Astrocyte (in vitro differentiated cells and primary cell): ENCODE measurements around the gene EMID1. TPM values are rescaled to one million over a fixed set of nuclear protein-coding genes. Genes with fewer than 3 reads are reported as not detected.

Experiments
- DNase-seq: peaks from one replicate; pipeline ENCODE4 v3.0.0-alpha.2; 2010; ENCODE audit warnings: low read depth
- FAIRE-seq: peaks from 2 replicates; lab custom pipeline; 2011; peaks lifted over from hg19 to GRCh38; lab: Jason Lieb, UNC
- H2AFZ ChIP-seq: 2 replicates; pipeline ENCODE4 v1.6.0; 2012; ENCODE audit warnings: low read depth, low read length, inconsistent platforms
- H3K27ac ChIP-seq: 2 replicates; pipeline ENCODE4 v1.5.1; 2011; ENCODE audit warnings: low read depth, low read length, inconsistent platforms
- H3K27me3 ChIP-seq: 2 replicates; pipeline ENCODE4 v1.6.0; 2011; ENCODE audit warnings: low read length, inconsistent platforms; ENCODE audit not compliant: insufficient read depth
- H3K36me3 ChIP-seq: 2 replicates; pipeline ENCODE4 v1.5.1; 2011; ENCODE audit warnings: low read length, inconsistent platforms; ENCODE audit not compliant: insufficient read depth
- H3K4me1 ChIP-seq: 2 replicates; pipeline ENCODE4 v1.5.1; 2011; ENCODE audit warnings: low read length, inconsistent platforms; ENCODE audit not compliant: insufficient read depth
- H3K4me2 ChIP-seq: 2 replicates; pipeline ENCODE4 v1.6.0; 2012; ENCODE audit warnings: low read length, inconsistent platforms
- H3K4me3 ChIP-seq: 2 replicates; pipeline ENCODE4 v1.5.1; 2011; ENCODE audit warnings: low read depth, mild to moderate bottlenecking, low read length, inconsistent platforms; ENCODE audit not compliant: insufficient read depth
- H3K79me2 ChIP-seq: 2 replicates; pipeline ENCODE4 v1.6.0; 2012; ENCODE audit warnings: mild to moderate bottlenecking, low read length, inconsistent platforms; ENCODE audit not compliant: insufficient read depth
- H3K9ac ChIP-seq: 2 replicates; pipeline ENCODE4 v1.6.0; 2012; ENCODE audit warnings: mild to moderate bottlenecking, low read length, inconsistent platforms
- H3K9me3 ChIP-seq: 2 replicates; pipeline ENCODE4 v1.5.1; 2012; ENCODE audit warnings: low read depth, mild to moderate bottlenecking, low read length, inconsistent platforms; ENCODE audit not compliant: insufficient read depth
- H4K20me1 ChIP-seq: 2 replicates; pipeline ENCODE4 v1.6.0; 2012; ENCODE audit warnings: low read length, inconsistent platforms; ENCODE audit not compliant: insufficient read depth
- H3K27ac Mint-ChIP-seq: one replicate; pipeline ENCODE4 v1.8.0; 2021; ENCODE audit warnings: mild to moderate bottlenecking, mixed read lengths; ENCODE audit not compliant: unreplicated experiment
- H3K27me3 Mint-ChIP-seq: one replicate; pipeline ENCODE4 v1.8.0; 2021; ENCODE audit warnings: low read depth, mixed read lengths; ENCODE audit not compliant: unreplicated experiment
- H3K36me3 Mint-ChIP-seq: one replicate; pipeline ENCODE4 v1.8.0; 2021; ENCODE audit warnings: low read depth, mixed read lengths; ENCODE audit not compliant: unreplicated experiment
- H3K4me1 Mint-ChIP-seq: one replicate; pipeline ENCODE4 v1.8.0; 2021; ENCODE audit warnings: low read depth, mixed read lengths; ENCODE audit not compliant: unreplicated experiment
- H3K4me3 Mint-ChIP-seq: one replicate; pipeline ENCODE4 v1.8.0; 2021; ENCODE audit warnings: mild to moderate bottlenecking, moderate library complexity, mixed read lengths; ENCODE audit not compliant: unreplicated experiment
- H3K9me3 Mint-ChIP-seq: one replicate; pipeline ENCODE4 v1.8.0; 2021; ENCODE audit warnings: mild to moderate bottlenecking, mixed read lengths; ENCODE audit not compliant: unreplicated experiment
- CTCF ChIP-seq: IDR thresholded peaks from 2 replicates; pipeline ENCODE4 v1.5.1; 2011; ENCODE audit warnings: low read depth, mild to moderate bottlenecking, inconsistent platforms, low read length, moderate library complexity; ENCODE audit not compliant: insufficient read depth
- EZH2 ChIP-seq: IDR thresholded peaks from 2 replicates; pipeline ENCODE4 v1.6.1; 2012; ENCODE audit warnings: mild to moderate bottlenecking, low read length, inconsistent platforms; ENCODE audit not compliant: insufficient read depth
- total RNA-seq: library from RNA; stranded (reverse); gene quantifications from 2 replicates; pipeline ENCODE4 v1.2.1, GENCODE V29; 2021

Gene EMID1
- total RNA-seq, 1 donor from 2014 or later = 0.34 TPM

GRCh38 chr22:29243874-29244446 lies 38.3 kb downstream of the EMID1 start:
- no peak for FAIRE-seq

GRCh38 chr22:29244785-29245625 lies 39.3 kb downstream of the EMID1 start:
- no peaks in the 10 kb centered on the region for H3K27me3 ChIP-seq
- no peaks in the 10 kb centered on the region for H4K20me1 ChIP-seq
- H3K4me1 Mint-ChIP-seq = no peaks in the 10 kb centered on the region
- no peaks in the 10 kb centered on the region for H3K9me3 ChIP-seq
- H3K4me3 Mint-ChIP-seq = no peak overlapping the region
- H3K27ac ChIP-seq = no peak overlapping the region
- no peak overlapping the region for H3K4me2 ChIP-seq
- H3K27ac Mint-ChIP-seq = no peak overlapping the region
- H3K36me3 Mint-ChIP-seq = peaks cover 2% of the 10 kb centered on the region
- DNase-seq (no peak), FAIRE-seq (no peak)
- H3K36me3 ChIP-seq = no peaks in the 10 kb centered on the region
- no peak overlapping the region for H2AFZ ChIP-seq
- peaks cover 16% of the 10 kb centered on the region for H3K9me3 Mint-ChIP-seq
- peaks cover 16% of the 10 kb centered on the region for H3K27me3 Mint-ChIP-seq
- no peak overlapping the region for H3K9ac ChIP-seq
- no peak overlapping the region for H3K4me3 ChIP-seq
- H3K4me1 ChIP-seq = no peaks in the 10 kb centered on the region
- H3K79me2 ChIP-seq = no peaks in the 10 kb centered on the region
- TF ChIP-seq CTCF (no peak), EZH2 (no peak)

More at GRCh38 chr22:29243874-29244446, 38.3 kb downstream of the EMID1 start:
- H3K27ac Mint-ChIP-seq = no peak overlapping the region
- Histone ChIP-seq H3K79me2 (no peaks in the 10 kb centered on the region), H3K36me3 (no peaks in the 10 kb centered on the region), H4K20me1 (no peaks in the 10 kb centered on the region), H3K4me3 (no peak overlapping the region), H3K4me2 (no peak overlapping the region), H3K9ac (no peak overlapping the region), H3K27me3 (no peaks in the 10 kb centered on the region), H3K27ac (no peak overlapping the region), H3K4me1 (no peaks in the 10 kb centered on the region), H2AFZ (no peak overlapping the region), H3K9me3 (no peaks in the 10 kb centered on the region)
- no peak overlapping the region for H3K4me3 Mint-ChIP-seq
- peaks cover 2% of the 10 kb centered on the region for H3K36me3 Mint-ChIP-seq
- H3K27me3 Mint-ChIP-seq = peaks cover 16% of the 10 kb centered on the region
- no peaks in the 10 kb centered on the region for H3K4me1 Mint-ChIP-seq
- no peak for TF ChIP-seq EZH2
- no peak for TF ChIP-seq CTCF
- H3K9me3 Mint-ChIP-seq = peaks cover 17% of the 10 kb centered on the region
- no peak for DNase-seq
